Testis (tissue), 3 donors: Measurements from ENCODE around the gene NFIL3. TPM values are rescaled to one million over a fixed set of nuclear protein-coding genes. Genes with fewer than 3 reads are reported as not detected.

Experiments used
- DNase-seq: peaks from one replicate; pipeline ENCODE4 v3.0.0-alpha.2; 2019
- H3K27ac ChIP-seq, 2 donors: fragments of 200-600 bp; sonication (generic); one replicate each; pipeline ENCODE4 v1.5.1; 2019
- H3K27me3 ChIP-seq: fragments of 200-600 bp; sonication (generic); one replicate; pipeline ENCODE4 v1.5.1; 2019
- H3K36me3 ChIP-seq: fragments of 200-600 bp; sonication (generic); one replicate; pipeline ENCODE4 v1.5.1; 2017; ENCODE audit warnings: low read depth; ENCODE audit errors: missing control alignments
- H3K4me1 ChIP-seq: fragments of 200-600 bp; sonication (generic); one replicate; pipeline ENCODE4 v1.5.1; 2019
- H3K4me3 ChIP-seq, 2 donors: fragments of 200-600 bp; sonication (generic); one replicate each; pipeline ENCODE4 v1.5.1; 2017 to 2019
- H3K9me3 ChIP-seq: fragments of 200-600 bp; sonication (generic); one replicate; pipeline ENCODE4 v1.5.1; 2017
- CTCF ChIP-seq, 3 experiments: fragments of 450-650 bp in 2 of 3; fragments of 200-600 bp in 1 of 3; sonication (generic) in 1 of 3; IDR thresholded peaks; one replicate each; pipeline ENCODE4 v1.5.1; 2016 to 2019; ENCODE audit warnings: antibody characterized with exemption in 3 of 3, mild to moderate bottlenecking in 2 of 3, moderate library complexity in 1 of 3
- POLR2A ChIP-seq: fragments of 450-650 bp; IDR thresholded peaks from one replicate; pipeline ENCODE4 v1.6.1; 2017; ENCODE audit warnings: antibody characterized with exemption, mild to moderate bottlenecking, moderate library complexity
- WGBS, 2 donors: methylation state at CpG; one replicate each; pipeline ENCODE4 v1.1.5; 2018; 5-methylcytosine and 5-hydroxymethylcytosine counted together
- intact Hi-C: fragments of 100-400 bp; cut with DNase I; formaldehyde crosslinking; loops from one replicate; pipeline ENCODE4 v1.15.1; 2023; ENCODE audit warnings: low total_unique reads
- polyA plus RNA-seq: library from polyadenylated mRNA; stranded (reverse); fragments of 350-450 nt; fragmentation: Illumina TruSeq; extraction: RNeasy Lipid Tissue Mini Kit (QIAGEN cat#74804); gene quantifications from one replicate; pipeline ENCODE4 v1.2.3, GENCODE V29; 2014; ENCODE audit warnings: low read depth, low replicate concordance; ENCODE audit not compliant: insufficient read depth
- total RNA-seq, 2 donors: library from RNA; depleted of rRNA; stranded (reverse); fragments of >200 nt; gene quantifications; one replicate each; pipeline ENCODE4 v1.2.3, GENCODE V29; 2016

The NFIL3 gene
- total and polyA plus RNA-seq, 3 donors from 2014 or later: 25.3 to 34.8 (median 30.5) TPM

- TF ChIP-seq CTCF (IDR thresholded peaks at IDR 0.05) (no peak), POLR2A (no peak)
Measured at GRCh38 chr9:91422758-91423711, 597 bp downstream of the NFIL3 start.

GRCh38 chr9:91421971-91422757 is 1.5 kb downstream of the NFIL3 start:
- no peaks in the 10 kb centered on the region for H3K27me3 ChIP-seq
- peak overlapping the region; percentile 68 to 82 for H3K4me3 ChIP-seq
- TF ChIP-seq CTCF (IDR thresholded peaks at IDR 0.05) (peak in 1 of 3 experiments; percentile 5), POLR2A (no peak)
- no peaks in the 10 kb centered on the region for H3K9me3 ChIP-seq
- intact Hi-C loops: no loop called here
- DNase-seq: peak; percentile 74
- 0 to 1% methylated on average over 16 of the region's 16 CpGs for WGBS, 2 donors
- peak overlapping the region; percentile 87 to 94 for H3K27ac ChIP-seq
- H3K4me1 ChIP-seq: peaks cover 42% of the 10 kb centered on the region
- H3K36me3 ChIP-seq: no peaks in the 10 kb centered on the region

More at GRCh38 chr9:91422758-91423711, 597 bp downstream of the NFIL3 start:
- peaks cover 42% of the 10 kb centered on the region for H3K4me1 ChIP-seq
- 0 to 1% methylated on average over 41 to 58 of the region's 76 CpGs for WGBS, 2 donors
- peak; percentile 62 for DNase-seq
- no peaks in the 10 kb centered on the region for H3K27me3 ChIP-seq
- no peaks in the 10 kb centered on the region for H3K9me3 ChIP-seq
- intact Hi-C loops: no loop called here
- H3K4me3 ChIP-seq: peak overlapping the region; percentile 68 to 82
- H3K27ac ChIP-seq: peak overlapping the region; percentile 87 to 94
- no peaks in the 10 kb centered on the region for H3K36me3 ChIP-seq

- intact Hi-C loops: no loop called here
- TF ChIP-seq POLR2A (no peak), CTCF (IDR thresholded peaks at IDR 0.05) (peak in 2 of 3 experiments; percentile 14 to 24)
- peak; percentile 59 for DNase-seq
- peaks cover 42% of the 10 kb centered on the region for H3K4me1 ChIP-seq
- H3K27me3 ChIP-seq: no peaks in the 10 kb centered on the region
- H3K27ac ChIP-seq: peak overlapping the region; percentile 87 to 94
- 1% methylated on average over 30 to 60 of the region's 69 CpGs for WGBS, 2 donors
- no peaks in the 10 kb centered on the region for H3K36me3 ChIP-seq
- H3K9me3 ChIP-seq: no peaks in the 10 kb centered on the region
- H3K4me3 ChIP-seq: peak overlapping the region; percentile 68 to 82
Measured at GRCh38 chr9:91421128-91421765, 2.4 kb downstream of the NFIL3 start.

GRCh38 chr9:91420501-91421127 is 3.0 kb downstream of the NFIL3 start:
- Histone ChIP-seq H3K36me3 (no peaks in the 10 kb centered on the region), H3K4me1 (peaks cover 37% of the 10 kb centered on the region), H3K4me3 (peak overlapping the region; percentile 68 to 82), H3K9me3 (no peaks in the 10 kb centered on the region), H3K27ac (peak overlapping the region; percentile 87 to 94), H3K27me3 (no peaks in the 10 kb centered on the region)
- DNase-seq: no peak
- 25 to 32% methylated on average over 16 of the region's 16 CpGs for WGBS, 2 donors
- intact Hi-C loops: no loop called here
- TF ChIP-seq CTCF (IDR thresholded peaks at IDR 0.05) (no peak), POLR2A (no peak)
